PC-3 (cell line): ENCODE measurements around the gene TAF3. TPM values are rescaled to one million over a fixed set of nuclear protein-coding genes. Genes with fewer than 3 reads are reported as not detected.

Experiments
- ATAC-seq: fragments of 200-7000 bp; cut with Tn5 transposase; 2 replicates; pipeline ENCODE4 v1.9.1; 2020; ENCODE audit warnings: mild to moderate bottlenecking, moderate library complexity
- BruUV-seq: library from RNA; stranded (reverse); fragments of 400-500 nt; replicated peaks from 2 replicates; lab custom pipeline; 2021; lab: Mats Ljungman, UMichigan
- CTCF ChIA-PET: fragments of 300-600 bp; sonication (Branson Sonifier 250); formaldehyde crosslinking; loops from one replicate; lab custom pipeline; 2022; ENCODE audit warnings: antibody characterized with exemption; lab: Charles Lee
- POLR2A ChIA-PET: fragments of 300-600 bp; sonication (Branson Sonifier 250); formaldehyde crosslinking; loops from one replicate; lab custom pipeline; 2022; ENCODE audit warnings: antibody characterized with exemption; ENCODE audit not compliant: unreplicated experiment; lab: Charles Lee
- DNase-seq: peaks from one replicate; pipeline ENCODE4 v3.0.0-alpha.2; 2015
- H2AFZ ChIP-seq: fragments of 300-600 bp; sonication (generic); 2 replicates; pipeline ENCODE4 v1.6.0; 2016; ENCODE audit warnings: antibody characterized with exemption, low read length
- H3F3A ChIP-seq: fragments of 300-600 bp; sonication (generic); one replicate; pipeline ENCODE4 v1.6.0; 2017; ENCODE audit warnings: antibody characterized with exemption, low read length, control low read depth, mild to moderate bottlenecking; ENCODE audit not compliant: unreplicated experiment
- H3K27ac ChIP-seq: fragments of 300-600 bp; sonication (generic); 2 replicates; pipeline ENCODE4 v1.5.1; 2016; ENCODE audit warnings: mild to moderate bottlenecking, low read length
- H3K27me3 ChIP-seq: fragments of 300-600 bp; sonication (generic); 2 replicates; pipeline ENCODE4 v1.6.1; 2016; ENCODE audit warnings: low read length, mixed read lengths
- H3K36me3 ChIP-seq: fragments of 300-600 bp; sonication (generic); 2 replicates; pipeline ENCODE4 v1.6.1; 2016; ENCODE audit warnings: low read depth, mixed run types, low read length, mixed read lengths
- H3K4me1 ChIP-seq: fragments of 300-600 bp; sonication (generic); 2 replicates; pipeline ENCODE4 v1.5.1; 2016; ENCODE audit warnings: low read length; ENCODE audit not compliant: insufficient read depth
- H3K4me2 ChIP-seq: fragments of 300-600 bp; sonication (generic); 2 replicates; pipeline ENCODE4 v1.6.0; 2016; ENCODE audit warnings: low read length
- H3K4me3 ChIP-seq: fragments of 300-600 bp; sonication (generic); 2 replicates; pipeline ENCODE4 v1.5.1; 2016; ENCODE audit warnings: mild to moderate bottlenecking, low read length, mixed read lengths
- H3K79me2 ChIP-seq: fragments of 300-600 bp; sonication (generic); 2 replicates; pipeline ENCODE4 v1.6.1; 2017; ENCODE audit warnings: low read length, mixed read lengths
- H3K9ac ChIP-seq: fragments of 300-600 bp; sonication (generic); 2 replicates; pipeline ENCODE4 v1.6.0; 2016; ENCODE audit warnings: mild to moderate bottlenecking, low read length
- H3K9me2 ChIP-seq: fragments of 300-600 bp; sonication (generic); replicated peaks from 2 replicates; pipeline ENCODE4 v1.6.1; 2016; ENCODE audit warnings: mixed run types, low read length, mixed read lengths
- H3K9me3 ChIP-seq: fragments of 300-600 bp; sonication (generic); 2 replicates; pipeline ENCODE4 v1.6.1; 2016; ENCODE audit warnings: low read length, mixed read lengths
- H4K20me1 ChIP-seq: fragments of 300-600 bp; sonication (generic); 2 replicates; pipeline ENCODE4 v1.6.1; 2016; ENCODE audit warnings: low read length, mixed read lengths
- CTCF ChIP-seq: fragments of 300-600 bp; sonication (generic); conservative IDR thresholded peaks from 2 replicates; pipeline ENCODE4 v1.5.1; 2017; ENCODE audit warnings: antibody characterized with exemption, low read depth, mild to moderate bottlenecking, low read length
- EZH2 ChIP-seq: fragments of 300-600 bp; sonication (generic); IDR thresholded peaks from one replicate; pipeline ENCODE4 v1.6.1; 2017; ENCODE audit warnings: antibody characterized with exemption, mild to moderate bottlenecking, low read length; ENCODE audit not compliant: unreplicated experiment
- EZH2phosphoT487 ChIP-seq: fragments of 300-600 bp; sonication (generic); IDR thresholded peaks from 2 replicates; pipeline ENCODE4 v1.6.1; 2018; ENCODE audit warnings: mild to moderate bottlenecking, antibody characterized with exemption, low read length, borderline replicate concordance
- intact Hi-C: fragments of 100-400 bp; cut with micrococcal nuclease; formaldehyde crosslinking; loops from 2 replicates; pipeline ENCODE4 v1.9.0; 2023
- total RNA-seq: library from RNA; depleted of rRNA; stranded (reverse); fragments of >200 nt; gene quantifications from 2 replicates; pipeline ENCODE4 v1.2.3, GENCODE V29; 2014

TAF3 gene
- total RNA-seq, 1 experiment from 2014 or later, result 2.0 TPM

- Histone ChIP-seq H2AFZ (no peak overlapping the region), H3K79me2 (no peaks in the 10 kb centered on the region), H3K4me1 (no peaks in the 10 kb centered on the region), H3K4me3 (no peak overlapping the region), H3K27me3 (no peaks in the 10 kb centered on the region), H3K27ac (no peak overlapping the region), H3K9me2 (no peaks in the 10 kb centered on the region), H3K4me2 (no peak overlapping the region), H3K36me3 (no peaks in the 10 kb centered on the region; the same call in 1 of the 2 replicates), H4K20me1 (no peaks in the 10 kb centered on the region), H3F3A (no peaks in the 10 kb centered on the region), H3K9ac (no peak overlapping the region), H3K9me3 (no peaks in the 10 kb centered on the region)
- TF ChIP-seq EZH2phosphoT487 (no peak), EZH2 (no peak), CTCF (no peak)
- no TSS peak for BruUV-seq
- intact Hi-C loops, result no loop called here
- CTCF ChIA-PET, result no interaction called here
- ATAC-seq, result no peak
- no peak for DNase-seq
- POLR2A ChIA-PET, result no interaction called here
Observed at GRCh38 chr10:7862121-7862514, 43.8 kb downstream of the TAF3 start.

- no peak overlapping the region for H3K9ac ChIP-seq
- ATAC-seq, result no peak
- intact Hi-C loops, result no loop called here
- DNase-seq, result no peak
- H3K27ac ChIP-seq, result no peak overlapping the region
- ChIA-PET POLR2A (no interaction called here), CTCF (no interaction called here)
- no peaks in the 10 kb centered on the region for H3K9me3 ChIP-seq
- no TSS peak for BruUV-seq
- H3K4me3 ChIP-seq, result no peak overlapping the region
- TF ChIP-seq CTCF (no peak), EZH2phosphoT487 (no peak), EZH2 (no peak)
- H3K79me2 ChIP-seq, result no peaks in the 10 kb centered on the region
- no peak overlapping the region for H2AFZ ChIP-seq
- no peak overlapping the region for H3K4me2 ChIP-seq
- no peaks in the 10 kb centered on the region for H4K20me1 ChIP-seq
- no peaks in the 10 kb centered on the region for H3K9me2 ChIP-seq
- no peaks in the 10 kb centered on the region for H3K4me1 ChIP-seq
- no peaks in the 10 kb centered on the region for H3K27me3 ChIP-seq
- H3K36me3 ChIP-seq, result no peaks in the 10 kb centered on the region; the same call in 1 of the 2 replicates
- no peaks in the 10 kb centered on the region for H3F3A ChIP-seq
Observed at GRCh38 chr10:7866176-7866575, 47.9 kb downstream of the TAF3 start.

GRCh38 chr10:7872041-7872442, 53.7 kb downstream of the TAF3 start:
- H3K36me3 ChIP-seq, result no peaks in the 10 kb centered on the region
- peak overlapping the region; percentile 63 for H3K4me2 ChIP-seq
- H3K27ac ChIP-seq, result no peak overlapping the region
- H3F3A ChIP-seq, result no peaks in the 10 kb centered on the region
- H3K4me3 ChIP-seq, result peak overlapping the region; percentile 55
- intact Hi-C loops, result loop anchor here (1.0 to 10.0 kb wide), 6 partner anchors 155 to 1430 kb away; partner anchors contain the start of gene GATA3
- no peaks in the 10 kb centered on the region for H3K9me2 ChIP-seq
- H3K4me1 ChIP-seq, result peaks cover 7% of the 10 kb centered on the region; the same call in 1 of the 2 replicates
- DNase-seq (peak; percentile 23), ATAC-seq (no peak)
- CTCF ChIA-PET, result interaction anchor here (0.6 to 0.7 kb wide), 12 partner anchors 16 to 1344 kb away, joined by 3 to 7 read pairs (median 5); no protein-coding TSS in a partner anchor
- POLR2A ChIA-PET, result no interaction called here
- H3K27me3 ChIP-seq, result no peaks in the 10 kb centered on the region
- peak overlapping the region; percentile 24 for H2AFZ ChIP-seq
- H3K9ac ChIP-seq, result peak overlapping the region; percentile 0; the same call in 1 of the 2 replicates
- H4K20me1 ChIP-seq, result no peaks in the 10 kb centered on the region
- no peaks in the 10 kb centered on the region for H3K79me2 ChIP-seq
- no peaks in the 10 kb centered on the region for H3K9me3 ChIP-seq
- TF ChIP-seq EZH2 (no peak), EZH2phosphoT487 (no peak), CTCF (peak; percentile 62)
- no TSS peak for BruUV-seq
